ENCODE results near the gene SEZ6L2. TPM values are rescaled to one million over a fixed set of nuclear protein-coding genes. Genes with fewer than 3 reads are reported as not detected.
"Not testable (repeated sequence)": the region's sequence is repeated elsewhere in the genome, so short reads cannot be mapped to it uniquely, and the experiment has no call there.

Gene SEZ6L2
- polyA plus RNA-seq, 3 donors, result 0.11 to 11.5 (median 1.4) TPM

- 50 to 71% (median 61%) methylated on average over 11 to 15 of the region's 15 CpGs for WGBS, 3 donors
- H3K27ac ChIP-seq (ENCODE audit: low read depth, low read length), result no peak overlapping the region
Measured at GRCh38 chr16:29896841-29897240, 2.5 kb downstream of the SEZ6L2 start.

- no peak overlapping the region for H3K27ac ChIP-seq (ENCODE audit: low read depth, low read length)
- WGBS, 3 donors, result 71 to 72% (median 72%) methylated on average over 4 of the region's 4 CpGs
Measured at GRCh38 chr16:29894352-29894751, 5.0 kb downstream of the SEZ6L2 start.

GRCh38 chr16:29893553-29893952, 5.8 kb downstream of the SEZ6L2 start:
- no peak overlapping the region for H3K27ac ChIP-seq (ENCODE audit: low read depth, low read length)

GRCh38 chr16:29892458-29892813, 6.9 kb downstream of the SEZ6L2 start:
- WGBS, 3 donors, result 83 to 89% (median 87%) methylated on average over 6 of the region's 6 CpGs

More at GRCh38 chr16:29893553-29893952, 5.8 kb downstream of the SEZ6L2 start:
- WGBS, 3 donors, result 93 to 96% (median 96%) methylated on average over 3 of the region's 3 CpGs

GRCh38 chr16:29891525-29892457, 7.6 kb downstream of the SEZ6L2 start:
- no peak overlapping the region for H3K27ac ChIP-seq (ENCODE audit: low read depth, low read length)
- 66 to 76% (median 67%) methylated on average over 10 of the region's 10 CpGs for WGBS, 3 donors

More at GRCh38 chr16:29892458-29892813, 6.9 kb downstream of the SEZ6L2 start:
- no peak overlapping the region for H3K27ac ChIP-seq (ENCODE audit: low read depth, low read length)

GRCh38 chr16:29889372-29889771, 10.0 kb downstream of the SEZ6L2 start:
- 95 to 100% (median 96%) methylated on average over 3 of the region's 3 CpGs for WGBS, 3 donors

GRCh38 chr16:29883987-29884386, 15.4 kb downstream of the SEZ6L2 start:
- 76 to 85% (median 80%) methylated on average over 6 of the region's 6 CpGs for WGBS, 3 donors
- no peak overlapping the region for H3K27ac ChIP-seq (ENCODE audit: low read depth, low read length)

More at GRCh38 chr16:29889372-29889771, 10.0 kb downstream of the SEZ6L2 start:
- not testable (repeated sequence) for H3K27ac ChIP-seq (ENCODE audit: low read depth, low read length)

- H3K27ac ChIP-seq (ENCODE audit: low read depth, low read length), result no peak overlapping the region
- 58 to 90% (median 84%) methylated on average over 3 of the region's 3 CpGs for WGBS, 3 donors
Measured at GRCh38 chr16:29881050-29881449, 18.3 kb downstream of the SEZ6L2 start.

- 80 to 97% (median 89%) methylated on average over 14 of the region's 14 CpGs for WGBS, 3 donors
- no peak overlapping the region for H3K27ac ChIP-seq (ENCODE audit: low read depth, low read length)
Measured at GRCh38 chr16:29878172-29878571, 21.2 kb downstream of the SEZ6L2 start.

GRCh38 chr16:29877266-29877961, 21.9 kb downstream of the SEZ6L2 start:
- H3K27ac ChIP-seq (ENCODE audit: low read depth, low read length), result no peak overlapping the region
- WGBS, 3 donors, result 16 to 39% (median 19%) methylated on average over 26 to 28 of the region's 28 CpGs

GRCh38 chr16:29876594-29877249, 22.6 kb downstream of the SEZ6L2 start:
- WGBS, 3 donors, result 7 to 34% (median 9%) methylated on average over 30 to 45 of the region's 45 CpGs
- no peak overlapping the region for H3K27ac ChIP-seq (ENCODE audit: low read depth, low read length)

GRCh38 chr16:29876217-29876593, 23.1 kb downstream of the SEZ6L2 start:
- H3K27ac ChIP-seq (ENCODE audit: low read depth, low read length), result no peak overlapping the region
- 23 to 56% (median 30%) methylated on average over 18 of the region's 18 CpGs for WGBS, 3 donors

- 89 to 94% (median 91%) methylated on average over 6 of the region's 6 CpGs for WGBS, 3 donors
- H3K27ac ChIP-seq (ENCODE audit: low read depth, low read length), result no peak overlapping the region
Measured at GRCh38 chr16:29875206-29875605, 24.1 kb downstream of the SEZ6L2 start.

- 91 to 95% (median 91%) methylated on average over 26 of the region's 26 CpGs for WGBS, 3 donors
- no peak overlapping the region for H3K27ac ChIP-seq (ENCODE audit: low read depth, low read length)
Measured at GRCh38 chr16:29873319-29873718, 26.0 kb downstream of the SEZ6L2 start.

GRCh38 chr16:29871822-29872546, 27.4 kb downstream of the SEZ6L2 start:
- 91 to 95% (median 94%) methylated on average over 16 of the region's 16 CpGs for WGBS, 3 donors
- H3K27ac ChIP-seq (ENCODE audit: low read depth, low read length), result no peak overlapping the region

- 88 to 90% (median 89%) methylated on average over 8 of the region's 8 CpGs for WGBS, 3 donors
- H3K27ac ChIP-seq (ENCODE audit: low read depth, low read length), result not testable (repeated sequence)
Measured at GRCh38 chr16:29869067-29869466, 30.3 kb downstream of the SEZ6L2 start.

- WGBS, 3 donors, result 67 to 86% (median 74%) methylated on average over 8 of the region's 8 CpGs
- H3K27ac ChIP-seq (ENCODE audit: low read depth, low read length), result no peak overlapping the region
Measured at GRCh38 chr16:29868396-29869009, 30.8 kb downstream of the SEZ6L2 start.

GRCh38 chr16:29864205-29864604, 35.1 kb downstream of the SEZ6L2 start:
- WGBS, 3 donors, result 78 to 85% (median 80%) methylated on average over 8 to 9 of the region's 9 CpGs
- H3K27ac ChIP-seq (ENCODE audit: low read depth, low read length), result no peak overlapping the region
